HCEC 1CT (cell line): ENCODE data around the gene SAMSN1.
"Not testable (repeated sequence)": the region's sequence is repeated elsewhere in the genome, so short reads cannot be mapped to it uniquely, and the experiment has no call there.

Experiments used
- DNase-seq: peaks from one replicate; pipeline ENCODE4 v3.0.0-alpha.2; 2017

SAMSN1 gene

GRCh38 chr21:14527696-14528652 lies 18.1 kb downstream of the SAMSN1 start:
- no peak for DNase-seq

DNA sequence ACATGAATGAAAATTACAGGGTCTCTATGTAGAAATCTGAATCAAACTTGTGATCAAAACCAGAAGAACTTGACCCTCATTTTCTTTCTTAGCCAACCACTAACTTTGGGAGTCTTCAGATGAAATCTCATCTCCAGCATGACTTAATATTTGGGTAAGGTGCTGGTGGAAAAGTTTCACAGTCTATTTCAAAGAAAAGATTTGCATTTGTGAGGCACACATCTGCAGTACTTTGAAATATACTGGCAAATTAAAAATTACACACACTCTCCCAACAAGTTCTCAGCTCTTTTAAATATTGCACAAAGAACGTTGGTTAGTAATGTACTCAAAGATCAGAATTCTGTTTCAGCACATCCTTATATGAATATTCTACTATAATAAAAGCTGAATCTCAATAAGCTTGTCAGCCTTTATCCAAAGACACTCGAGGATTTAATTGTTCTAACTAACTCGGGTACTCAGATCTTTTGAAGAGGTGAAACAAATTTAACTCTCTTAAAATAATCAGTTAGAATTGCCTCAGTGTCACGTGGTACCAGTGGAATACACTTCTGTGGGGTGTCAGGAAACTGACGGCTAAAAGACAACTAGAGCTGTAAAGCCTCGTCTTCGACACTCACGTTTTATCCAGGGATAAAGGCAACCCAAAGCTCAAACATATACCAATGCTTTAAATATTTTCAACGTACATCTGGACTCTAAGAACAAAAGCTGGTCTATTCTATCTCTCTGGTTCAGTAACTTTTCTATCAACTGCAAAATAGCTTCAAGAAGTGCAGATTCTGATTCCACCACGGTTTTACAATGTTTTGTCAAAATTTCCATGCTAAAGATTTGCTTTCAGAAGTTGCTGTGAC lies 19.0 kb downstream of the SAMSN1 start:
- DNase-seq: no peak

GRCh38 chr21:14526199-14526598 lies 19.9 kb downstream of the SAMSN1 start:
- no peak for DNase-seq

GRCh38 chr21:14523234-14523633 lies 22.9 kb downstream of the SAMSN1 start:
- no peak for DNase-seq

GRCh38 chr21:14522736-14523135 lies 23.4 kb downstream of the SAMSN1 start:
- no peak for DNase-seq

DNA sequence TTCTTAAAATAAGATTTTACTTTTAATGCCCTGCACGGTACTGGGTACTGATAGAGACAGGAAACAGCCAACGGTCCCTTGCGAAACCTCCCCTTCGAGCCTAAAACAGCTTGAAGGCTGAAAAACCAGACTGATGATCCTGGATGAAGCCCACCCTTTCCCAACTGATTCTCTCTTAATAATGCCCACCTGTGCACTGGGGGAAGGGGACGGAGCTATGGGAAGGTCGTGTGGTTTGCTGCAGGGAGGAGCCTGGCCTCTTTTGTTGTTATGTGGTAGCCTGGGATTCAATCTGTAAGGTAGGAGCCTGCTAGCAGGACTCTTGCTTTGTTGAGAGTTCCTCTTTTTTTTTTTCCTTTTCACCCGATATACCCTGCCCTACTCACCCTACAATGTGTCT lies 25.6 kb downstream of the SAMSN1 start:
- DNase-seq: no peak

- DNase-seq: no peak
Observed at GRCh38 chr21:14519000-14519399, 27.1 kb downstream of the SAMSN1 start.

GRCh38 chr21:14513804-14514203 lies 32.3 kb downstream of the SAMSN1 start:
- DNase-seq: no peak

- not testable (repeated sequence) for DNase-seq
Observed at GRCh38 chr21:14506859-14507457, 39.2 kb downstream of the SAMSN1 start.

GRCh38 chr21:14500873-14501272 lies 45.2 kb downstream of the SAMSN1 start:
- DNase-seq: no peak

- DNase-seq: no peak
Observed at GRCh38 chr21:14499316-14499715, 46.8 kb downstream of the SAMSN1 start.

- no peak for DNase-seq
Observed at GRCh38 chr21:14497825-14498224, 48.3 kb downstream of the SAMSN1 start.

GRCh38 chr21:14495075-14495474 lies 51.0 kb downstream of the SAMSN1 start:
- no peak for DNase-seq

DNA sequence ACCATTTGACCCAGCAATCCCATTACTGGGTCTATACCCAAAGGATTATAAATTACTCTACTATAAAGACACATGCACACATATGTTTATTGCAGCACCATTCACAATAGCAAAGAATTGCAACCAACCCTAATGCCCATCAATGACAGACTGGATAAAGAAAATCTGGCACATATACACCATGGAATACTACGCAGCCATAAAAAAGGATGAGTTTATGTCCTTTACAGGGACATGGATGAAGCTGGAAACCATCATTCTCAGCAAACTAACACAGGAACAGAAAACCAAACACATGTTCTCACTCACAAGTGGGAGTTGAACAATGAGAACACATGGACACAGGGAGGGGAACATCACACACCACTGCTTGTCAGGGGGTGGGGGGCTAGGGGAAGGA lies 51.9 kb downstream of the SAMSN1 start:
- not testable (repeated sequence) for DNase-seq

DNA sequence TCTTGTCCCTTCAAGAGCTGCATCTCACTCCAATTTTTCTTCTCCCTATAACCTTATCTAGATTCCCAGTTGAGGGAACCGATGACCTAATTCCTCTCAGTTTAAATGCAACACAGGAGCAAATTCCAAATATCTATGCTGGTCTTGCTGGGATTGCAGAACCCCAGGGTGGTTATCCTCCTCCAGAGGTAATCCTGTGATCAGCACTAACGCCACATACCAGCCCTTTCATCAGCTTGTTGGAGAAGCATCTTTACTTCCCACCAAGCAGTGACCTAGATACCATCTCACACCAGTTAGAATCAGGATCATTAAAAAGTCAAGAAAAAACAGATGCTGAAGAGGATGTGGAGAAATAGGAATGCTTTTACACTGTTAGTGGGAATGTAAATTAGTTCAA lies 52.4 kb downstream of the SAMSN1 start:
- DNase-seq: no peak

DNA sequence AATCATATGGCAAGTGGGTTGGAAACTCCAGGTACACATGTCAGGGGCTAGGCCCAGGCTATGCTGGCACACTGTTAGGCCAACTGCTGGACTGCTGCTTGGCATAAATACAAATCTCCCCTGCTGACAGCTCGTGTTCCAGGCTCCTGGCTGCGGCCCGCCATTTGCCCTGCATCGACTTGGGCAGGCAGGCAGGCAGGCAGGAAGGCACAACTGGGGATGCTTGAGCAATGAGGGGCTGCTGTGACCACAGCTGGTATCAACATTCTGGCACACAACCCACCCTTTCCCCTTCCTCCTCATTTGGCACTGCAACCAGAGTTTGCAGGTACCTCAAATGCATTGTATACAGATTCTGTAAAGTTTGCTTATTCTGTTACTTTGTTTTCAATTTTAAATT lies 53.2 kb downstream of the SAMSN1 start:
- no peak for DNase-seq

- no peak for DNase-seq
Observed at GRCh38 chr21:14491269-14491681, 54.8 kb downstream of the SAMSN1 start.

DNA sequence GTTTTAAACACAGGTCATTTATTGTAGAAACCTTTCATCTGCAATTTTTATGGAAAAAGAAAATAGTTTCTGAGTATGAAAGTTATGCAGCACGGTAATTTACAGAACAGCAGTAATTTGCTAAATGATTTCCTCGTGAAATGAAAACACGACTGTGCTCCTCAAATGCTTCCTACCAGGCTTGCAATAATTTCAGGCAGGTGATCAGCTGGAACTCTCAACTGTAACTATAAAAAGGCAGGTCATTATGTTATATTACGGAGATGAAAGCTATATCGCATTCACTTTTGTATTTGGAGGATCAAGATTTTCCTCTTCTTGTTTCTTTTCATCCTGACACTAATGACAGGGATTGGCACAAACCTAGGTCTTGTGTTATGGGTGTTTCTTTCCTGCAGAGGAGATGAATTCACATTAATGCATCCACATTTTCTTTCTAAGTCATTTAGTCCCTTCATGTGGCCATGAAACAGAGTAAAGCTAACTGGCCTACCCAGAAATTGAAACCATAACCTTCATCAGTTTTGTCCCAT lies 57.4 kb downstream of the SAMSN1 start:
- DNase-seq: no peak

- no peak for DNase-seq
Observed at GRCh38 chr21:14487490-14488432, 58.4 kb downstream of the SAMSN1 start.

- DNase-seq: no peak
Observed at GRCh38 chr21:14486869-14487268, 59.2 kb downstream of the SAMSN1 start.

GRCh38 chr21:14484188-14485009 lies 61.7 kb downstream of the SAMSN1 start:
- DNase-seq: no peak
